ENCODE measurements around the gene PHETA2. TPM values are rescaled to one million over a fixed set of nuclear protein-coding genes. Genes with fewer than 3 reads are reported as not detected.
"Not testable (repeated sequence)": the region's sequence is repeated elsewhere in the genome, so short reads cannot be mapped to it uniquely, and the experiment has no call there.

The PHETA2 gene
- total and polyA plus RNA-seq, 2 of the 8 experiments (the other 6 are each of a cell fraction or from before 2014, with no cell fraction given) = 7.4 to 7.6 TPM

DNA sequence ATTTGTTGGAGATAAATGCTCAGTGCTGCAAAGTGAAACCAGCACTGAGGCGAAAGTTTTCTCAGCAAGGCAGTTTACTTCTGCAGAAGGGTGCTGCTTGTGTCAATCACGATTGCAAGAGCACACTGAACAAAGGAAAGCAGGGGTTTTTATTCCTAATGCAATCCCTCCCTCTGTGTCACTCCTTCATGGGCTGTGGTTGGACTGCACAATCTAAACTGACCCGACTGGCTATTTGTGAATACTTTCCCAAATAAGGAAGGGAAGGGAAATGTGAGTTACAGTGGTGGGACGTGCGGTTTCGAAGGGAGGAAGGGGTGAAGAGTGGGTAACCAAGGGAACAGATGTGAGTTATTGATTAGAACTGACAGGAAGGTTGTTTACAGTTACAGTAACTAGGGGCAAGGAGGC lies 41.4 kb downstream of the PHETA2 start:
- H3K18ac ChIP-seq (ENCODE audit: extremely low read depth, low read length); H3K4ac ChIP-seq (replicated peaks; ENCODE audit: insufficient read length, low read depth, low read length); H2BK120ac ChIP-seq (replicated peaks; ENCODE audit: low read depth, low read length); H2BK12ac ChIP-seq (ENCODE audit: low read depth, low read length); H3K23ac ChIP-seq (ENCODE audit: insufficient read length); POLR2A ChIA-PET (ENCODE audit: partially characterized antibody); H4K20me1 ChIP-seq (replicated peaks in 1 of 2; ENCODE audit: control insufficient read depth in 1 of 2, insufficient read depth in 2 of 2, low read length in 2 of 2); H3K56ac ChIP-seq (replicated peaks; ENCODE audit: insufficient read length, low read depth, low read length); H2BK5ac ChIP-seq (ENCODE audit: low read depth, low read length); DNase-seq (ENCODE audit: low read depth in 1 of 2, low spot score in 2 of 2); H4K5ac ChIP-seq (ENCODE audit: insufficient read length, low read depth, low read length); H3K23me2 ChIP-seq (ENCODE audit: low read depth, low read length); H3K4me1 ChIP-seq (replicated peaks in 1 of 4; ENCODE audit: control insufficient read depth in 3 of 4, insufficient read depth in 4 of 4, low read length in 3 of 4); H3K79me1 ChIP-seq (ENCODE audit: low read depth, low read length); H3K4me3 ChIP-seq (ENCODE audit: extremely low read depth in 1 of 4, insufficient read depth in 2 of 4, low read depth in 3 of 4, low read length in 4 of 4); H3K14ac ChIP-seq (ENCODE audit: insufficient read length); H2AK5ac ChIP-seq (ENCODE audit: low read depth, low read length); H3K27ac ChIP-seq (ENCODE audit: low read depth, low read length); H2AFZ ChIP-seq (ENCODE audit: low read length); H4K8ac ChIP-seq (ENCODE audit: extremely low read depth, insufficient read depth, low read length); H3K36me3 ChIP-seq (ENCODE audit: control insufficient read depth in 2 of 4, insufficient read depth in 4 of 4, low read length in 3 of 4); H3K79me2 ChIP-seq (ENCODE audit: control insufficient read depth in 1 of 2, insufficient read depth in 2 of 2, low read length in 2 of 2); H3K4me2 ChIP-seq (ENCODE audit: insufficient read depth in 1 of 2, low read depth in 2 of 2, low read length in 2 of 2); H3K9me3 ChIP-seq (ENCODE audit: insufficient read depth in 2 of 2, low read depth in 1 of 2, low read length in 1 of 2); H3K27me3 ChIP-seq (replicated peaks in 1 of 4; ENCODE audit: control insufficient read depth in 3 of 4, extremely low read depth in 1 of 4, insufficient read depth in 3 of 4, low read length in 3 of 4); H2BK15ac ChIP-seq (ENCODE audit: low read length); H4K91ac ChIP-seq (replicated peaks; ENCODE audit: insufficient read length, low read length); H2BK20ac ChIP-seq (ENCODE audit: low read length): not testable (repeated sequence)
- CTCF ChIA-PET (ENCODE audit: partially characterized antibody) = interaction anchor here (0.6 to 7.3 kb wide), 13 partner anchors 16 to 329 kb away, joined by 3 to 116 read pairs (median 9); partner anchors contain the start of genes NDUFA6 and SEPTIN3
- FAIRE-seq = peak; percentile 36
- WGBS, 2 experiments (ENCODE audit: extremely low coverage in 1 of 2, insufficient coverage in 1 of 2, insufficient read length in 1 of 2, insufficient replicate concordance in 2 of 2, low coverage in 1 of 2, low lambda C conversion rate in 2 of 2, missing lambda C conversion rate in 1 of 2) = 82 to 100% methylated on average over 3 to 6 of the region's 6 CpGs
- 0 out of 7 replicates have a peak overlapping the region, but pooled peaks of 1 of the 4 experiments have one; percentile 0 for H3K9ac ChIP-seq (replicated peaks in 1 of 4; ENCODE audit: extremely low read depth in 1 of 4, low read depth in 3 of 4, low read length in 3 of 4)

All from H1 (cell line).